Nucleus accumbens (tissue), 56 donors: Measurements from ENCODE around the gene SFN.
"Not testable (repeated sequence)": the region's sequence is repeated elsewhere in the genome, so short reads cannot be mapped to it uniquely, and the experiment has no call there.

Experiments used
- DNase-seq, 56 donors: peaks; one replicate each; lab custom pipeline; 2025; lab: John Stamatoyannopoulos, UW

The SFN gene

GRCh38 chr1:26862781-26863684 is at the start of gene SFN:
TSS of gene SFN (plus strand) at chr1:26863149. CDS start at chr1:26863213, 64 bp downstream.
- DNase-seq: peak in 17 of 56 donors; percentile 7 to 53 (median 32)

- no peak for DNase-seq
Measured at GRCh38 chr1:26814377-26814776, 48.6 kb upstream of the SFN start.

GRCh38 chr1:26814893-26815292 is 48.1 kb upstream of the SFN start:
- DNase-seq: no peak

GRCh38 chr1:26820784-26821269 is 42.1 kb upstream of the SFN start:
- no peak for DNase-seq

- DNase-seq: no peak
Measured at GRCh38 chr1:26822737-26823395, 40.1 kb upstream of the SFN start.

- no peak for DNase-seq
Measured at GRCh38 chr1:26824731-26825130, 38.2 kb upstream of the SFN start.

- peak in 43 of 56 donors; percentile 20 to 84 (median 51) for DNase-seq
Measured at GRCh38 chr1:26826261-26827105, 36.5 kb upstream of the SFN start, which contains the start of gene ZDHHC18. TSS of gene ZDHHC18 (plus strand) at chr1:26826688. CDS start at chr1:26826805, 117 bp downstream.

GRCh38 chr1:26827106-26827604 is 35.8 kb upstream of the SFN start:
- peak in 2 of 56 donors; percentile 24 to 32 for DNase-seq

GRCh38 chr1:26827663-26828062 is 35.3 kb upstream of the SFN start:
- peak in 1 of 56 donors; percentile 6 for DNase-seq

- peak in 7 of 56 donors; percentile 5 to 48 (median 14) for DNase-seq
Measured at GRCh38 chr1:26828411-26828991, 34.4 kb upstream of the SFN start.

GRCh38 chr1:26829184-26829911 is 33.6 kb upstream of the SFN start:
- no peak for DNase-seq

GRCh38 chr1:26831059-26831458 is 31.9 kb upstream of the SFN start:
- DNase-seq: no peak

- no peak for DNase-seq
Measured at GRCh38 chr1:26831546-26832248, 31.3 kb upstream of the SFN start.

GRCh38 chr1:26832249-26832960 is 30.5 kb upstream of the SFN start:
- peak in 16 of 56 donors; percentile 22 to 65 (median 42) for DNase-seq

- peak in 1 of 56 donors; percentile 8 for DNase-seq
Measured at GRCh38 chr1:26833432-26834405, 29.2 kb upstream of the SFN start.

- DNase-seq: not testable (repeated sequence)
Measured at GRCh38 chr1:26837665-26838064, 25.3 kb upstream of the SFN start.
